Right cardiac atrium (tissue), 5 donors: Measurements from ENCODE around the gene ATL3. TPM values are rescaled to one million over a fixed set of nuclear protein-coding genes. Genes with fewer than 3 reads are reported as not detected.
"Not testable (repeated sequence)": the region's sequence is repeated elsewhere in the genome, so short reads cannot be mapped to it uniquely, and the experiment has no call there.

Experiments
- ATAC-seq, 2 donors: fragments of 200-7000 bp; cut with Tn5 transposase; one replicate each; pipeline versions ENCODE4 v1.8.0 to v1.9.1; 2020; ENCODE audit warnings: moderate library complexity in 2 of 2, mild to moderate bottlenecking in 1 of 2
- DNase-seq, 3 donors: peaks; one replicate each; pipeline ENCODE4 v3.0.0-alpha.2; 2020
- H3K27ac ChIP-seq: one replicate; pipeline ENCODE4 v1.5.1; 2013; ENCODE audit warnings: mild to moderate bottlenecking, low read length, control low read depth, moderate library complexity
- H3K27me3 ChIP-seq: one replicate; pipeline ENCODE4 v1.6.1; 2013; ENCODE audit not compliant: control insufficient read depth, insufficient read depth
- H3K4me1 ChIP-seq: one replicate; pipeline ENCODE4 v1.6.1; 2013; ENCODE audit warnings: low read length; ENCODE audit not compliant: control insufficient read depth, insufficient read depth
- H3K4me3 ChIP-seq: one replicate; pipeline ENCODE4 v1.5.1; 2013; ENCODE audit warnings: low read length, control low read depth
- H3K9me3 ChIP-seq: one replicate; pipeline ENCODE4 v1.6.1; 2013; ENCODE audit warnings: low read length; ENCODE audit not compliant: control insufficient read depth
- WGBS: extraction: QIAGEN DNeasy Blood & Tissue Kit; methylation state at CpG from one replicate; pipeline ENCODE4 v1.1.7; 2013; 5-methylcytosine and 5-hydroxymethylcytosine counted together
- intact Hi-C, 4 donors: fragments of 100-400 bp; cut with DNase I; formaldehyde crosslinking; loops; one replicate each; pipeline versions ENCODE4 v1.11.0 to v1.14.0; 2022 to 2023
- polyA plus RNA-seq: library from polyadenylated mRNA; stranded (reverse); fragments of 200-250 nt; gene quantifications from one replicate; pipeline ENCODE4 v1.2.3, GENCODE V29; 2013
- total RNA-seq, 4 donors: library from RNA; stranded (reverse); fragmentation: NEBNext Ultra II Directional; extraction: Animal tissue kit (Norgen Biotek cat#: 25700); gene quantifications; one replicate each; pipeline ENCODE4 v1.2.1, GENCODE V29; 2021
- donor health status: healthy with polysubstance abuse.
- donor health status: DM: no; HTN: yes; CAD: no.
- donor health status: DM: no; HTN: no; CAD: no.
- donor health status: DM: no; HTN: yes; CAD: no; lungs with severe emphysema.
- donor health status: DM: yes; HTN: yes; CAD: no.

Gene ATL3
- total and polyA plus RNA-seq, 5 donors: 6.9 to 32.9 (median 20.9) TPM

GRCh38 chr11:63578882-63579281 lies 92.3 kb downstream of the ATL3 start:
- DNase-seq, ATAC-seq, H3K27ac ChIP-seq, H3K9me3 ChIP-seq, intact Hi-C loops, H3K4me3 ChIP-seq, H3K27me3 ChIP-seq: not testable (repeated sequence)
- peaks cover 10% of the 10 kb centered on the region for H3K4me1 ChIP-seq
- whole genome bisulfite sequencing: 95% methylated on average over 2 of the region's 3 CpGs

- Histone ChIP-seq H3K4me1 (peaks cover 11% of the 10 kb centered on the region), H3K9me3 (no peaks in the 10 kb centered on the region), H3K27me3 (no peaks in the 10 kb centered on the region), H3K27ac (peak overlapping the region; percentile 93), H3K4me3 (peak overlapping the region; percentile 33)
- ATAC-seq: peak; percentile 89 to 92
- intact Hi-C loops: no loop called here
- peak; percentile 49 to 56 (median 55) for DNase-seq
- 39% methylated on average over 10 of the region's 10 CpGs for WGBS
Measured at GRCh38 chr11:63574856-63575602, 96.1 kb downstream of the ATL3 start.

Other genes with a start within 250 kb of the ATL3 start
- 1 to 10 TPM; 2.9 to 5.2 (median 4.3) TPM for gene PLAAT5, start 180.2 kb downstream of the ATL3 start, total RNA-seq
- 4.2 TPM for gene PLAAT5, start 180.2 kb downstream of the ATL3 start, polyA plus RNA-seq
- gene LGALS12, start 165.3 kb downstream of the ATL3 start, total RNA-seq: 1 to 10 TPM in 1 of 4 donors, under 1 TPM in 2, not detected in 1; 0.40 to 3.8 (median 0.44) TPM
- 7.3 TPM for gene LGALS12, start 165.3 kb downstream of the ATL3 start, polyA plus RNA-seq
- gene PLAAT4, start 134.6 kb downstream of the ATL3 start, total RNA-seq: 10 to 100 TPM in 3 of 4 donors, 1 to 10 TPM in 1; 8.0 to 17.9 (median 13.3) TPM
- gene PLAAT4, start 134.6 kb downstream of the ATL3 start, polyA plus RNA-seq: 14.0 TPM
- under 1 TPM in 1 of 4 donors, not detected in 3; 0.31 TPM for gene PLAAT2, start 108.0 kb downstream of the ATL3 start, total RNA-seq
- gene PLAAT2, start 108.0 kb downstream of the ATL3 start, polyA plus RNA-seq: 0.66 TPM
- 100 to 1,000 TPM; 110 to 142 (median 125) TPM for gene PLAAT3, start 56.9 kb downstream of the ATL3 start, total RNA-seq
- gene PLAAT3, start 56.9 kb downstream of the ATL3 start, polyA plus RNA-seq: 158 TPM
- 10 to 100 TPM; 50.1 to 67.6 (median 62.1) TPM for gene RTN3, start 10.1 kb upstream of the ATL3 start, total RNA-seq
- gene RTN3, start 10.1 kb upstream of the ATL3 start, polyA plus RNA-seq: 58.4 TPM
- 10 to 100 TPM; 13.9 to 17.7 (median 15.4) TPM for gene ZFTA, start 97.4 kb upstream of the ATL3 start, total RNA-seq
- gene ZFTA, start 97.4 kb upstream of the ATL3 start, polyA plus RNA-seq: 7.9 TPM
- gene SPINDOC, start 142.1 kb upstream of the ATL3 start, total RNA-seq: 10 to 100 TPM; 12.8 to 18.8 (median 17.4) TPM
- 13.6 TPM for gene SPINDOC, start 142.1 kb upstream of the ATL3 start, polyA plus RNA-seq
- gene MARK2, start 167.7 kb upstream of the ATL3 start, total RNA-seq: 10 to 100 TPM; 31.3 to 45.3 (median 41.1) TPM
- 20.0 TPM for gene MARK2, start 167.7 kb upstream of the ATL3 start, polyA plus RNA-seq
- gene RCOR2, start 245.8 kb upstream of the ATL3 start, total RNA-seq: 10 to 100 TPM in 1 of 4 donors, 1 to 10 TPM in 3; 1.6 to 10.1 (median 8.7) TPM
- 3.2 TPM for gene RCOR2, start 245.8 kb upstream of the ATL3 start, polyA plus RNA-seq